ENCODE data around the gene DENND2A.

DNA sequence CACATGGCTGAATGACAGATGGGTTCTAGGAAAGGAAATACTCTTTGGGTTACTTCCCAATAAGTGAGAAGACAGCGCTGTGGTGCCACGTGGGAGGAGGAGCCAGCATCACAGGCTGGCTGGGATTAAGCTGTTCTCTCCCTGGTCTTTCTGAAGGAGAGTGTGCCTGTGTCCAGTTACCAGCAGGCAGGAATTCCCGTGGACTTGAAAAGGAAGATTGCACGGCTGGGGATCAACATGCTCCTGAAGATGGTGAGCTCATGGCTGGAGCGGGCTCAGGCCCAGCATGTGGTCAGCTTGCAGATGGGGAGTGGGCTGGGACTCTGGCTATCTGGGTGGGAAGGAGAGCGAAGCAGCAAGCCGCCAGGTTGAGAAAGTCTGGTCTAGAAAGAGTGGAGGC lies 40.3 kb upstream of the DENND2A start:
- TF ChIP-seq CTCF (IDR thresholded peaks at IDR 0.05 in 4 of 5, conservative IDR thresholded peaks at IDR 0.05 in 1 of 5) (no peak), POLR2A (IDR thresholded peaks at IDR 0.05) (no peak)
